ENCODE data around the gene SYT2.
"Not testable (repeated sequence)": the region's sequence is repeated elsewhere in the genome, so short reads cannot be mapped to it uniquely, and the experiment has no call there.

The SYT2 gene

DNA sequence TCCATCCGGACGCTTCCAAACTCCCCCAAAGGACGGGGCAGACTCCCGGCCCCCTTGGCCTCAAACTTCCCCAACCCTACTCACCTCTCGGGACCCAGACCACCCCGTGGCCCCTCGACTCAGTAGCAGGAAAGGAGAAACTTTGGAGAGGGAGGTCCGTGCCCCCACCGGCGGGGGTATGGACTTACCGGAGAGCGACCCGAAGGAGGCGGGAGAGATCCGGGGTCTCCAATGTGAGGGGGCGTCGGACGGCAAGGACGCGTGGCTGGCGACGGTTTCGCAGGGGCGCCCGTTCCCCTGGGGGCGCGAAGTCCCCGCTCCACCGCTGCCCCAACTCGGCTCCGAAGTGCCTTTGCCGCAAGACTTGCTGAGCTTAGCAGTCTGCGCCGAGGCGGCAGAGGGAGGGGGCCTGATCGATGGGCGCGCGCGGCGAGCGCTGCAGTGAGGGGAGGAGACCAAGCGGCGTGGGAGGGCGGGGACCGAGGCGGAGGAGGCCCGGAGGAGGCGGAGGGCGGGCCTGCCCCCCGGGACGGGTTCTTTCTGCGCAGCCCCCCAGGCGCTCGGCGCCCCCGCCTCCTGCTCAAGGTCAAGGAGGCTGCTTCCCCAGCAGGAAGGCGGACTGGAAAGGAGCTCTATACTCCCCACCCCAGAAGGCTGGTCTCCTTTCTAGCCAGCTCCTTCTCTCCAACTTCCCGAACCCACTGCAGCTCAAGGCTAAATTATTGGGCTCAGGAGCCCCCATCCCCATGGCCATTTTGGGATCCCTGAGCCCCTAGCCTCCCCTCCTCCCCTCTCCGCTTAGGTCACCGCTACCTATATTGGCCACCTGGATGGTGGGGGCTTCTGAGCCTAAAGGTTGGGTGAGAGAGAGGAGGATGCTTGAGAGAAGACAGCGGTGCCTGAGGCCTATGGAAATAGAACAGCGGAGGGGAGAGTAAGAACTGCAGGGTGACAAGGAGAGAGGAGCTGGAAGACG is at the start of gene SYT2:
SYT2 (minus strand) TSS at position 385 of the 976 bp plus-strand sequence. CDS start 104,682 bp downstream, outside the sequence.
- no peak for FAIRE-seq
- no peak for DNase-seq (ENCODE audit: extremely low spot score, insufficient read length, low read depth)

DNA sequence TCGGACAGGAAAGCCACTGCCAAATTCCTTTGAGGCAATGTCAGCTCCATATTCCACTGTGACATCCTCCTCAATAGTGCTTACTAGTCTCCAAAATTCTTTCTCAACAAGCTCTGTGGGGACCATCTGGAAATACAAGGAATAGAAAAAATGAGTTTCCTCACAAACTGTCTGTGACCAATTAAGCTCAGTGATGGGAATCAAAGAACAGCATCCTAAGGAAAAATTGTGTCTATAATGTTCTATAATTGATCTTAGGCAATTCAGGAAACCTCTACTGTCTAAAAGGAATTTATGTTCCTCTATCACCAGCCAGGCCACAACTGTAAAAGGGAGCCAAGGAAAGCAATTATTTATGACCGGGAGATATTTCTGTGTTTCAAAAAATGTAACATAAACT is 46.1 kb upstream of the SYT2 start:
- DNase-seq (ENCODE audit: extremely low spot score, insufficient read length, low read depth) = no peak
- FAIRE-seq = no peak

DNA sequence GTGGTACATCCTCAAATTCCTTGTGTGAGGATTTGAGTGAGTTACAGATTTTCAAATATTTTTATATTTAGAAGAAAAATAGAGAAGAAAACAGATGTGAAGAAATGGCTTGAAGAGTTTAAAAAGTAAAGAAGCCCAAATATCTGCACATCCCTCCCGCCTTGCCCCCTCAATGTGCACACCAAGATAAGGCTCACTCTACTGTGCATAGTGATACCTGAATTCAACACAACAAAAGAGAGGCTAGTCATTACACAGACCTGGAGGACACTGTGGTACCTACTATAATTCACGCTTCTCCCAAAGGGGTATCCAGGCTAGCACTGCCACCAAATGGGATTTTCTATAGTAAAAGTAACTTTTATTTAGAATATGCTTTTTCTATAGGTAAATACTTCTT is 44.0 kb upstream of the SYT2 start:
- no peak for DNase-seq (ENCODE audit: extremely low spot score, insufficient read length, low read depth)
- no peak for FAIRE-seq

DNA sequence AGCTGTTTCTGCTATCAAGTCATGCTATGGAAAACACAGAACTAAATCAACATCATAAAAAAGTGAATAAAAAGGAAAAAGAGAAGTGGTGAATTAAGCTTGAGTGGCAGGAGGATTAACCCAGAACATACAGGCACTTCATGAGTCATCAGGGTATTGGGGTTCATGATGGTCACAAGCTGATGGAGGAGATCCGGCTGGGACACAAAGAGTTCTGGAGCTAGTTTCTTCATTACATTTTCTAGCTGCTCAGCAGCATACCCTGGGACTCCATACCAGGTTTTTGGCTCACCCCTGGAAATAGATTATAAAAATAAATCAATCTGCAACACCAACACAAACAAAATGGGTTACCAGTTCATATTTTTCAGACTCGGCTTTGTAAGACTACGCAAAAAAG is 42.5 kb upstream of the SYT2 start:
- FAIRE-seq = no peak
- DNase-seq (ENCODE audit: extremely low spot score, insufficient read length, low read depth) = no peak

DNA sequence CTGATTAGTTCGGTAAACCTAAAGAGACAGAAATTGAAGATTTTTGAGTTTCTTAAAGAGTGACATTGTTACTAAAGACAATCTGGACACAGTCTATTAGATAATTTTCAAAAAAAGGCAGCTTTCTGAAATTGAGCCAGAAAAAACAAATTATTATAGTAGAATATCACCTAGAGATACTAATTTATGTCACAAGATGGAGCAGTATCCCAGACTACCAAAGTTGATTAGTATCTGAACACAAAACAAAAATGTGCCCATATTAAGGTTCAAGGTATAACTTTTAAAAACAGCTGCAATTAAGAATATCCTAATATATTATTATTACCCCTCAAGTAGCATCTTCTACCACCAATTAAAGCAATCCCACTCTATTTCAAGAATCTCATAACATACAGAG is 40.5 kb upstream of the SYT2 start:
- FAIRE-seq (no peak), DNase-seq (ENCODE audit: extremely low spot score, insufficient read length, low read depth) (no peak)

DNA sequence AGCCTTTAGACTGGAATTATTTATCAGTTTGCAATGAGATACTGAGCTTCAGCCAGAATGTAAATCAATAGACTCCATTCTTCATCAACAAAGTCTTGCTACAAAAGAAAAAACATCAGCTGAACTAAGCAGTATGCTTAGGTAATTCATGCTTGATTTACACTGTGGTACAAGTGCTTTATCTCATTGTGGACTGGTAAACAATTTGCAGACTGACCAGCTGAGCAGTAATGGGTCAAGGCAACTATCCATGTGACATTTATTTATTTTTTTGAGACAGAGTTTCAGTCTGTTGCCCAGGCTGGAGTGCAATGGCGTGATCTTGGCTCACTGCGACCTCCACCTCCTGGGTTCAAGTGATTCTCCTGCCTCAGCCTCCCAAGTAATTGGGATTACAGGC is 39.8 kb upstream of the SYT2 start:
- FAIRE-seq = no peak

DNA sequence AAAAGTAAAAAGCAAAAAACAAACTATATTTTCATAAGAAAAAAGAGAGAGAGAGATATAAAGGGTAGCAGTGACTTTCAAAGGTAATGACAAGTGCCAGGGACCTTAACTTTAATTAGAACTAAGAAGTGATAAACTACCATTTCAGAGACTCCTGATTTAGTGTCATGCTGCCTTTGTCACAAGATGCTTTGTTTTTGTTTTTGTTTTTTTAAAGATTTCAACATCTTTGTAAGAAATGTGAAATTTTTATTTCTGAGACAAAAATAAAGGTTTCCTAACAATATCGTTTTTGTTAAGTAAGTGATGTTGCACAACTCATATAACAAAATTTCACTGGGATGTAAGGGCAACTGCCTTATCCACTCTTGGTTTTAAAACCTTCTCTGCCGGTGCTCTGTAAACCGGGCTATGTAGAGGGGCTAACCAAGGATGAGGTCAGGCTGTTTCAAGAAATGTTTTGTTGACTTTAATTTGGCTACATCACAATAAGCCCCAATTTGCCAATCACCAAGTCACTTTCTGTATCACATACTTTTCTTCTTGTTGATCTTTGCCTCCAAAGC is 35.2 kb upstream of the SYT2 start:
- FAIRE-seq = no peak
- DNase-seq (ENCODE audit: extremely low spot score, insufficient read length, low read depth) = no peak

More for the DNA sequence above, 39.8 kb upstream of the SYT2 start:
- DNase-seq (ENCODE audit: extremely low spot score, insufficient read length, low read depth) = no peak

DNA sequence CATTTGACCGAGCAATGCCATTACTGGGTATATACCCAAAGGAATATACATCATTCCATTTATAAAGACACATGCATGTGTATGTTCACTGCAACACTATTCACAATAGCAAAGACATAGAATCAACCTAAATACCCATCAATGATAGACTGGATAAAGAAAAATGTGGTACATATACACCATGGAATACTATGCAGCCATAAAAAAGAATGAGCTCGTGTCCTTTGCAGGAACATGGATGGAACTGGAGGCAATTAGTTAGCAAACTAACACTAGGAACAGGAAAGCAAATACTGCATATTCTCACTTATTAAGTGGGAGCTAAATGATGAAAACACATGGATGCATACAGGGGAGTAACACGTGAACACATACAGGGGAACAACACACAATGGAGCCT is 34.5 kb upstream of the SYT2 start:
- FAIRE-seq = not testable (repeated sequence)

DNA sequence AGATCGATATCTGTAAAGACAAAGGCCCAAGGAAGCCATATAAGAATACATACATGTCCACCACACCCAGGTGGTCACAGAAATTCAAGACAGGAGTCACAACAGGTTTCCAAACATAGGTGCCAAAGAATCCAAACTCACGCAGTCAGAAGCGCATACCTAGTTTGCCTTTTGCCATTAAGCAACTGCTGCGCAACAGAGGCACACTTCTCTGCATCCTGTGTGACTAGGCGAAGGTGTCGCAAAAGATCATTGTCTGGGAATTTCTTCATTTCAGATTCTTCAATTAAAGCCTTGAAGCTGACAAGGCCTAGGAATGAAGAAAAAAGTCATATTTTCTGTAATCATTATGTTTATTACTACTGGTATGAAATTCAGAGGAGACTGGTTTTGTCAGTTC is 32.2 kb upstream of the SYT2 start:
- FAIRE-seq (no peak), DNase-seq (ENCODE audit: extremely low spot score, insufficient read length, low read depth) (no peak)

More for the DNA sequence above, 34.5 kb upstream of the SYT2 start:
- DNase-seq (ENCODE audit: extremely low spot score, insufficient read length, low read depth) = not testable (repeated sequence)

DNA sequence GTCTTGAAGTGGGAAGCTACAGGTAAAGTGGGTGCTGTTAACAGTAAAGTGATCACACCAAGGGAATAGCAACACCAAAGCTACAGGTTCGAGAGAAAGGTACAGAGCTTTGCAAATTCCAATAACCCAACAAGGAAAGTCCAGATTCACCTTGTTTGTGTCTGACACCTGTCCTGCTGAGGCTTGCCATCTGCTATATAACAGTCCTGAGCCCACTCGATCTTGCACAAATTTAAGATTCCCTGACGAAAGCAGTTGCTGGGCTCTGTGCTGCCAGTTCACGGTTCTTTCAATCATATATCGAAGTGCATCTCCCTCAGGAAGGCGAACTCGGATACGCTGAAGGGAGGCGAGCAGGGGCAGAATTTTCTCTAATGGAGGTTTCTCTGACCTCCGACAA is 23.0 kb upstream of the SYT2 start:
- no peak for FAIRE-seq
- no peak for DNase-seq (ENCODE audit: extremely low spot score, insufficient read length, low read depth)

DNA sequence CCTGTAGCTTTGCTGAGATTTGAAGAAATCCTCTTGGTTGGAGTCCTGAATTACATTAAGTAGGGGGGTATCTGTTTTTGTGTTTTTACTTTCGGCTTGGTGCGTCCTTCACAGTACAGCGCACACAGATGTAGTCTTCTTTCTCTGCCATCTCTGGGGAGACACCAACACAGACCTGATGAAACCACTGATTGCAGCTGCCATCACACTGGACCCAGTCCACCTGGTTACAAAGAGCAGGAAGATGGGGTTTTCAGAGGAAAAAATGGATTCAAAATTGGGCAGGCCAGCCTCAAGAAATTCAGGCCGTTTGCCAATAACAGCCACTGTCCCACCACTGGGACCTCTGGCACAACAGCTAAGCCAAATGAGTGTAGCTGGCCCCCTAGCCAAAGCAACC is 18.7 kb upstream of the SYT2 start:
- FAIRE-seq (no peak), DNase-seq (ENCODE audit: extremely low spot score, insufficient read length, low read depth) (no peak)

DNA sequence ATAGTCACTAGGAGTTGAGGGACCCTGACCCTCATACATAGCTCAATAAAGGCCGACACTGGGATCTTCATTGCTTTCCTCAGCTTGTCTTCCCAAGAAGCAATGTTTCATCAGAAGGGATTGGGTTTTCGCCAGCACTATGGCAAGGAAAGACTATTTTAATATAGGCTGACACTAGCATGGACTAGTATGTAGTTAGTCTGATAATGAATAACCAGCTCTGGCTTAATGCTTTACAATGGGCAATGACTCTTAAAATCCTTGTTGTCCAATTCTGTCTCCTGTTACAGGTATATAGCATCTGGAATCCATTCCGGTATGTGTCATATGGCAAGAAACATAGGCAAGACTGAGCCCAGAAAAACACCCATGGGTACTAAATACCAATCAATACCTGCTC is 15.3 kb upstream of the SYT2 start:
- no peak for DNase-seq (ENCODE audit: extremely low spot score, insufficient read length, low read depth)
- no peak for FAIRE-seq

DNA sequence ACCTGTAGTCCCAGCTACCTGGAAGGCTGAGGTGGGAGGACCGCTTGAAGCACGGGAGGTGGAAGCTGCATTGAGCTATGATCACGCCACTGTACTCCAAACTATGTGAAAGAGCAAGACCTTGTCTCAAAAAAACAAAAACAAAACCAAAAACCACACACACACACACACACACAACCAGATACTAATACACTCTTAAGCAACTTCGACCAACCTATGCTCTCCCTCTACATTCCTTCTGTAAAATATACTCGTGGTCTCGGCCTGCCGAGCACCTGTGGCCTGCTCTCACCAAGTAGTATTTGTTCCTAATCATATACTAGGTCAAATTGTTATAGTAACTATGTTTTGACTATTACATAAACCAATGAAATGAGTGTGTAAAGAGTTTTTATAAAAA is 13.5 kb upstream of the SYT2 start:
- DNase-seq (ENCODE audit: extremely low spot score, insufficient read length, low read depth) (no peak), FAIRE-seq (no peak)

DNA sequence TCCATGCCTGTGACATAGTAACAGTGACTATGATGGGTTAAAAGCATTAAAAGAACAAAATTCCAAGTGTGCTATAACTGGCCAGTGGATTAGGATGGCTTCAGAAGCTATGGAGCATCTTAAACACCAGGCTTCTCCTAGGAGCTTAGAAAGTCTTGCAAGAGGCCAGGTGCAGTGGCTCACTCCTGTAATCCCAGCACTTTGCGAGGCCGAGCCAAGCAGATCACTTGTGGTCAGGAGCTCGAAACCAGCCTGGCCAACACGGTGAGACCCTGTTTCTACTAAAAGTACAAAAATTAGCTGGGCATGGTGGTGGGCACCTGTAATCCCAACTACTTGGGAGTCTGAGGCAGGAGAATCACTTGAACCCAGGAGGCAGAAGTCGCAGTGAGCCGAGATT is 12.8 kb upstream of the SYT2 start:
- not testable (repeated sequence) for DNase-seq (ENCODE audit: extremely low spot score, insufficient read length, low read depth); FAIRE-seq

DNA sequence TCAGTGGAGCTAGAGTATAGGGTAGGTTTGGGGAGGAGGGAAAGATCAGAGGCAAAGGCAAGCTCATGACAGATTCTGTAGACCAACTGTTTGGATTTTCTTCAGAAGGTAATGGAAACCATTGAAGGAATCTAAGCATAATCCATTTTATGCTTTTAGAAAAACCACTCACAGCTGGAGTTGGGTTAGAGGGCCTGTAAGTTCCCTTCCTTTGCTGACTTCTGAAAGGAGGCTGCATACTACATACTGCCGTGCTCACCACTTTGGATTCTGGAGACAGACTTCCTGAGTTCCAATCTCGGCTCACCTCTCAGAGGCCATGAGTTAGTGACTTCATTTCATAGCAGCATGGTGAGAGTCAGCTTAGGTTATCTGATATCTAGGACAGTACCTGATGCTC is 6.4 kb upstream of the SYT2 start:
- no peak for DNase-seq (ENCODE audit: extremely low spot score, insufficient read length, low read depth)
- FAIRE-seq = no peak

DNA sequence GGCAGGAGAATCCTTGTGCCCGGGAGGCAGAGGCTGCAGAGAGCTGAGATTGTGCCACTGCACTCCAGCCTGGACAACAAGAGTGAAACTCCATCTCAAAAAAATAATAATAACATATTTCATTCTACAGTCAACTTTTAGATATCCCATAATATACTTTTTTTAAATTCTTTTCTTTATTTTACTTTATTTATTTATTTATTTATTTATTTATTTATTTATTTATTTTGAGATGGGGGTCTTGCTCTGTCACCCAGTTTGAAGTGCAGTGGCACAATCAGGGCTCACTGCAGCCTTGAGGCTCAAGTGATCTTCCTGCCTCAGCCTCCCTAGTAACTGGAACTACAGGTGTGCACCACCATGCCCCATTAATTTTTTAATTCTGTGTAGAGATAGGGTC is 3.9 kb upstream of the SYT2 start:
- not testable (repeated sequence) for FAIRE-seq; DNase-seq (ENCODE audit: extremely low spot score, insufficient read length, low read depth)

DNA sequence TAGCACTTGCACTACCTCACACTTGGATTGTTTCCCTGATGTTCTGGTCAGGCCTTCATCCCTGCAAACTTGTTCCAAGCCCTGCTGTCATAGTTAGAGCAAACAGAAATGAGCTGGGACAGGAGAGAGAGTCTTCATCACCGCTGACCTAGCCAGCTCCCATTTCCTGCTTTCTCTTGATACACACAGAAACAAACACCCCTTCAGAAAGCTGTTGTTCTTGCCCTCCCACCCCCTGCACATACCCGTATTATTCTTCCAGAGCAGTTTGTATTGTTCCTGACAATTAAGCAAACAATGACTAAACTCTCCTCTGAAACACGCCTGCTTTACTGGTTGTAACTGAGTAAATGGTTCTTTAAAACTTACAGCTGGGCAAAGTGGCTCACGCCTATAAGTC is 2.9 kb upstream of the SYT2 start:
- DNase-seq (ENCODE audit: extremely low spot score, insufficient read length, low read depth) (no peak), FAIRE-seq (no peak)

DNA sequence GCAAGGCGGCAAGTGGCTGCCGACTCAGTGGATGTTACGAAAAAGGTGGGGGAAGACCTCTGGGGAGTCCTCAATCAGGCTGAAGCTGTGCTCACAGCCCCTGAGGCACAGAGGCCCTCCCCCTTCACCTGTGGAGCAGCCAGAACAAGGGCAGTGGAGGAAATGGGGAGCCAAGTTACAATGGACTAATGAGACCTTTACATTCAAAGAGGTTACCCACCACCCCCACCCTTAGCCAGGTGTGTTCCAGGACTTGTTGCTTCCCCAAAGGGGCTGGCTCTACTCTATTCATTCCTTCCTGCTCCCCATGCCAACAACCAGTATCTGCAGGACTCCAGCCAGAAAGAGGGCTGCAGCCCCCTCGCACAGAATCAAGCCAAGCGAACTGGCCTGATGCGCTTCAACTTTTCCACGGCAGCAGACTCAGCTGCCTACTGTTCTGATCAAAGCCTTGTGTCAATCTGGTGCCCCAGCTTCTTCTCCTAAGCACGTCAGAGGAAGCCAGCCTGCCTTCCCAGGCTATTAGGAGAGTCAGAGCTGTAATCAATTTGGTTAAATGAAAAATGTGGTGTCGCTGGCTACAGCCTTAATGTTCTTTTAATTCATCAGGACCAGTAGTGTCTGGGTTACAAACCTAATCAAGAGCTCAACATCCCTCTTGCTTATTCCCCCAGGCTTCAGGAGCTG is 1.8 kb upstream of the SYT2 start:
- FAIRE-seq (no peak), DNase-seq (ENCODE audit: extremely low spot score, insufficient read length, low read depth) (no peak)

DNA sequence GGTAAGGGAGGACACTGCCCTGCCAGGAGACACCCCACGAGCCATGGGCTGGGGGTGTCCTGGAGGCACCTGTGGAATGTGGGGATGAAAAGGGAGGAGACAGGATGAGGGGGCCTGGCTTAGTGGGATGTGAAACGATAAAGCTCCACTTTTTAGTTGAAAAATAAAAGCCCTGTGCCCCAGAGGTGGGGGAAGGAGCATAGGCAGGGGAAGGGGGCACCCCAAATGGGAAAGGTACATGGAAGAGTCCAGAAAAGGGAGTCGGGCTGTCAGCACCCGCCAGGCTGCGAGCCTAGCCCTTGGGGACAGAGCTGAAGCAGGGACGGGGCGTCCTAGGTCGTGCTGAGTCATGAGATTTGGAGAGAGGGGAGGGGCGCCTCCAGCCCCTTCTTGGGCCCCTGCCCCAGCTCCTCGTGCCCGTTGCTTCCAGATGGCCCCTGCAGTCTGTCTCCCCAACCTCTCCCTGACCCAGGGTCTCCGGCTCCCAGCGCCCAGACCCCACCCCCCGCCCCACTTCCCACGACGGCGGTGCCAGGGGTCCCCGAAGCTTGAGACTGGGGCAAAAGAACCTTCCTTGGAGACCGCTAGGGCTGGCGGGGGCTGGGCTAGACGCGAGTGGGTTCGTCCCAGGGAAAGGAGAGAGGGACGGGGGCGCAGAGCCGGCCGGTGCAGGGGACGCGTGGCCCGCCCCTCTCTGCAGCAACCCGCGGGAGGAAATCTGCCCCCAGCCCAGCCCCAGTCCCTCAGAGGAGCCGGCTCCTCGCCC is 795 bp downstream of the SYT2 start:
- FAIRE-seq = no peak
- no peak for DNase-seq (ENCODE audit: extremely low spot score, insufficient read length, low read depth)

Data from GM18507 (cell line).